K562 (cell line): ENCODE data around the gene CXCL9. TPM values are rescaled to one million over a fixed set of nuclear protein-coding genes. Genes with fewer than 3 reads are reported as not detected.

Experiments
- CCAR2 ChIP-seq: fragments of 200-400 bp; formaldehyde crosslinking; IDR thresholded peaks from 2 replicates; pipeline ENCODE4 v1.6.1; 2017; ENCODE audit warnings: mild to moderate bottlenecking, low read depth, low read length
- CREM ChIP-seq: IDR thresholded peaks from 2 replicates; pipeline ENCODE4 v1.6.1; 2014; ENCODE audit warnings: antibody characterized with exemption, low read depth
- ESRRA ChIP-seq: fragments of 450-650 bp; IDR thresholded peaks from 2 replicates; pipeline ENCODE4 v1.6.1; 2014; ENCODE audit warnings: low read depth, mild to moderate bottlenecking, moderate library complexity, borderline replicate concordance
- ETV1 ChIP-seq: fragments of 450-650 bp; conservative IDR thresholded peaks from 2 replicates; pipeline ENCODE4 v1.6.1; 2016; ENCODE audit warnings: missing genetic modification characterization, control low read depth, low read depth, missing compliant biosample characterization
- ETV5 ChIP-seq: sonication (generic); formaldehyde crosslinking; IDR thresholded peaks from 2 replicates; pipeline ENCODE4 v1.4.0; 2020; ENCODE audit warnings: low read depth, mild to moderate bottlenecking, missing genetic modification reagents
- EZH2 ChIP-seq: IDR thresholded peaks from 2 replicates; pipeline ENCODE4 v1.6.1; 2012; ENCODE audit warnings: low read depth, mild to moderate bottlenecking, inconsistent platforms, low read length, borderline replicate concordance
- JUND ChIP-seq, 2 experiments: IDR thresholded peaks; 2 replicates in 1 of 2; 3 replicates in 1 of 2; pipeline ENCODE4 v1.6.1; 2011; ENCODE audit warnings: borderline replicate concordance in 2 of 2, low read depth in 2 of 2, low read length in 2 of 2, improper control_type of control experiment in 1 of 2, missing biosample characterization in 1 of 2, missing genetic modification characterization in 1 of 2, missing genetic modification reagents in 1 of 2
- NR0B1 ChIP-seq: fragments of 450-650 bp; IDR thresholded peaks from one replicate; pipeline ENCODE4 v1.6.1; 2018; ENCODE audit warnings: mild to moderate bottlenecking, moderate library complexity; ENCODE audit not compliant: partially characterized antibody
- NR2F6 ChIP-seq: fragments of 450-650 bp; formaldehyde crosslinking; IDR thresholded peaks from 2 replicates; pipeline ENCODE4 v1.4.0; 2020; ENCODE audit warnings: mild to moderate bottlenecking
- RCOR1 ChIP-seq, 2 experiments: IDR thresholded peaks; 2 replicates each; pipeline ENCODE4 v1.6.1; 2012; ENCODE audit warnings: low read depth in 2 of 2, low read length in 2 of 2, borderline replicate concordance in 1 of 2, improper control_type of control experiment in 1 of 2
- SMAD3 ChIP-seq: fragments of 450-650 bp; formaldehyde crosslinking; conservative IDR thresholded peaks from 2 replicates; pipeline ENCODE4 v1.4.0; 2020; ENCODE audit warnings: mild to moderate bottlenecking
- ZFP36 ChIP-seq: fragments of 150-350 bp; IDR thresholded peaks from 2 replicates; pipeline ENCODE4 v1.6.1; 2018; ENCODE audit warnings: low read length, low read depth; ENCODE audit not compliant: partially characterized antibody
- ZNF133 ChIP-seq: fragments of 250-450 bp; sonication (Bioruptor Pico); IDR thresholded peaks from 2 replicates; pipeline ENCODE4 v1.4.0; 2020; ENCODE audit warnings: mild to moderate bottlenecking
- ZNF212 ChIP-seq: fragments of 450-650 bp; formaldehyde crosslinking; IDR thresholded peaks from 2 replicates; pipeline ENCODE4 v1.4.0; 2020; ENCODE audit warnings: mild to moderate bottlenecking
- ZNF780A ChIP-seq: fragments of 250-450 bp; sonication (Bioruptor Pico); IDR thresholded peaks from 2 replicates; pipeline ENCODE4 v1.5.0; 2021; ENCODE audit warnings: mild to moderate bottlenecking
- ZSCAN32 ChIP-seq: fragments of 450-650 bp; formaldehyde crosslinking; IDR thresholded peaks from 2 replicates; pipeline ENCODE4 v1.4.0; 2020; ENCODE audit warnings: mild to moderate bottlenecking, moderate library complexity
- polyA plus RNA-seq, 8 experiments: library from polyadenylated mRNA; depleted of rRNA in 4 of 8; stranded (reverse) in 5 of 8; unstranded in 3 of 8; fragments of >200 nt; fragmentation: Nextera tagmentation in 2 of 8; fragmentation: Illumina TruSeq in 1 of 8; extraction: Ambion mirVana in 2 of 8; extraction: Trizol in 1 of 8; gene quantifications; 2 replicates each; pipeline versions ENCODE4 v1.2.1 to v1.2.3, GENCODE V29; 2011 to 2014; ENCODE audit warnings: inconsistent platforms in 1 of 8, missing spikeins in 1 of 8
- total RNA-seq, 7 experiments: library from RNA; depleted of rRNA in 6 of 7; stranded (reverse); fragments of >200 nt in 6 of 7; fragmentation: Illumina TruSeq in 2 of 7; extraction: Trizol in 2 of 7; gene quantifications; 2 replicates each; pipeline versions ENCODE4 v1.2.1 to v1.2.3, GENCODE V29; 2011 to 2021; ENCODE audit warnings: low replicate concordance in 1 of 7
- TF ChIP-seq, protein P1 (sequence below): fragments of 250-450 bp; sonication (Bioruptor Pico); IDR thresholded peaks from 2 replicates; pipeline ENCODE4 v1.8.0; 2021; ENCODE audit warnings: borderline replicate concordance, mild to moderate bottlenecking, moderate library complexity; ENCODE audit not compliant: poor library complexity, severe bottlenecking

Gene CXCL9
- total and polyA plus RNA-seq, 9 of the 15 experiments (the other 6 are each of a cell fraction or from before 2014, with no cell fraction given), result not detected

DNA sequence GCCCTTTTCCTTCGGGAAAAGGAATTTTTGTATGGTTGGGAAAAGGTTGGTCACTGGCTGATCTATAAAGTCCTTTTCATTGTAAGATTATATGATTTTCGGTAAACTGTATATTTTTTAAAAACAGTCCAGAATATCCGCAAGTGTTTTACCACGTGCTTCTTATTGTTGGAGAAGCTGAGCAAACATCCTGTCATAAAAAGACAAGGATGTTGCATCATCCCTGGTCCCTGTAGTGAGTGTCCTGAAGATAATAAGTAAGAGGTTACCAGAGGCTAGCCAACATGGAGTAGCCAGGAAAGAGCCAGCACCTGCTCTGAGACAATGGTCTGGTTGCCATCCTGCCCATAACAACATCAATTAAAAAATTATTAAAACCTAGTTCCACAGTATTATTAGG, 5.1 kb downstream of the CXCL9 start (continued):
- TF ChIP-seq ZNF212 (CRISPR knock-in tag) (no peak), CREM (no peak), SMAD3 (no peak), EZH2 (no peak), ESRRA (no peak), RCOR1 (IDR thresholded peaks at IDR 0.05; ENCODE audit: borderline replicate concordance in 1 of 2, low read depth in 2 of 2, low read length in 2 of 2) (no peak), ETV1 (tag) (peak; percentile 89), ZNF133 (no peak), ETV5 (CRISPR knock-in tag) (no peak), JUND (IDR thresholded peaks at IDR 0.05; ENCODE audit: borderline replicate concordance, low read depth, low read length) (peak; percentile 86), JUND (tag; IDR thresholded peaks at IDR 0.05; ENCODE audit: borderline replicate concordance, low read depth, low read length) (peak; percentile 64; the same call in 2 of the 3 replicates), NR2F6 (no peak), NR0B1 (no peak), CCAR2 (no peak), ZSCAN32 (CRISPR knock-in tag) (peak; percentile 86), ZNF780A (CRISPR knock-in tag) (no peak), ZFP36 (no peak)
- TF ChIP-seq, protein P1, sequence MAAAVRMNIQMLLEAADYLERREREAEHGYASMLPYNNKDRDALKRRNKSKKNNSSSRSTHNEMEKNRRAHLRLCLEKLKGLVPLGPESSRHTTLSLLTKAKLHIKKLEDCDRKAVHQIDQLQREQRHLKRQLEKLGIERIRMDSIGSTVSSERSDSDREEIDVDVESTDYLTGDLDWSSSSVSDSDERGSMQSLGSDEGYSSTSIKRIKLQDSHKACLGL (CRISPR knock-in tag), result no peak
